HG02759 (cell line): ENCODE results near the gene ATP13A3.

Experiments
- ATAC-seq: cut with Tn5 transposase; IDR thresholded peaks from one replicate; pipeline ENCODE4 v1.9.1; 2021; ENCODE audit warnings: mild to moderate bottlenecking, moderate library complexity; ENCODE audit not compliant: unreplicated experiment

ATP13A3 gene

GRCh38 chr3:194376241-194376560 lies 110.6 kb downstream of the ATP13A3 start:
- no peak for ATAC-seq

- ATAC-seq, result no peak
These were observed 111.1 kb downstream of the ATP13A3 start for GRCh38 chr3:194375473-194376240.

- ATAC-seq, result no peak
These were observed 111.9 kb downstream of the ATP13A3 start for GRCh38 chr3:194374935-194375334.

- no peak for ATAC-seq
These were observed 112.9 kb downstream of the ATP13A3 start for GRCh38 chr3:194373899-194374298.

- ATAC-seq, result no peak
These were observed 113.8 kb downstream of the ATP13A3 start for GRCh38 chr3:194373028-194373427.

- ATAC-seq, result no peak
These were observed 116.0 kb downstream of the ATP13A3 start for GRCh38 chr3:194370753-194371152.

GRCh38 chr3:194369522-194370279 lies 117.1 kb downstream of the ATP13A3 start, which contains the start of gene LRRC15:
Gene LRRC15 (minus strand): TSS chr3:194369743. CDS start chr3:194361043, 8,700 bp downstream.
- no peak for ATAC-seq

- no peak for ATAC-seq
These were observed 117.9 kb downstream of the ATP13A3 start for GRCh38 chr3:194368918-194369317.

GRCh38 chr3:194367992-194368841 lies 118.6 kb downstream of the ATP13A3 start:
- no peak for ATAC-seq

GRCh38 chr3:194365978-194366490 lies 120.8 kb downstream of the ATP13A3 start:
- ATAC-seq, result no peak

- no peak for ATAC-seq
These were observed 121.3 kb downstream of the ATP13A3 start for GRCh38 chr3:194365526-194365925.

GRCh38 chr3:194364652-194365434 lies 122.0 kb downstream of the ATP13A3 start:
- no peak for ATAC-seq

GRCh38 chr3:194364314-194364651 lies 122.5 kb downstream of the ATP13A3 start:
- no peak for ATAC-seq

- no peak for ATAC-seq
These were observed 126.2 kb downstream of the ATP13A3 start for GRCh38 chr3:194360568-194360967.

- no peak for ATAC-seq
These were observed 129.1 kb downstream of the ATP13A3 start for GRCh38 chr3:194357681-194358080.

GRCh38 chr3:194355379-194355778 lies 131.4 kb downstream of the ATP13A3 start:
- ATAC-seq, result no peak

GRCh38 chr3:194354315-194354714 lies 132.5 kb downstream of the ATP13A3 start:
- ATAC-seq, result no peak
